AG09319 (cell line): ENCODE results near the gene TBL2.
"Not testable (repeated sequence)": the region's sequence is repeated elsewhere in the genome, so short reads cannot be mapped to it uniquely, and the experiment has no call there.

Experiments used
- DNase-seq: peaks from one replicate; pipeline ENCODE4 v3.0.0-alpha.2; 2010; ENCODE audit warnings: low read depth; ENCODE audit errors: extremely low read depth
- TF ChIP-seq, protein P1 (sequence below): IDR thresholded peaks from 2 replicates; pipeline ENCODE4 v1.5.1; 2011; ENCODE audit warnings: low read depth, mild to moderate bottlenecking, inconsistent platforms, low read length, moderate library complexity

TBL2 gene

DNA sequence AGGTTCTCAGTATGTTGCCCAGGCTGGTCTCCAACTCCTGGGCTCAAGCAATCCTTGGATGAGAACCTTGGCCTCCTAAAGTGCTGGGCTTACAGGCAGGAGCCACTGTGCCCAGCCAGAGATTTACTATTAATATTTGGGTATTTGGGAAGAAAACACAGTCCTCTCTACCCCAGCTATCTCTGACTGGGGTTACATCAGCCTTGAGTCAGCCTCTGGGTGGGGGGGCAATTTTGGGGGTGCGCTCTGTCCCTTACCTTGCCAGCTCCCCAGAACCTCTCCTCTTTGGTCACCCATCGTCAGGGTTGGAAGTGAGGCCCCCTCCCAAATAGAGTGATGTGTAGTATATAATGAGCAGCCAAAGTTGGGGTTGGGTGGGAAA, 44.1 kb upstream of the TBL2 start:
- no peak for DNase-seq
- TF ChIP-seq, protein P1, sequence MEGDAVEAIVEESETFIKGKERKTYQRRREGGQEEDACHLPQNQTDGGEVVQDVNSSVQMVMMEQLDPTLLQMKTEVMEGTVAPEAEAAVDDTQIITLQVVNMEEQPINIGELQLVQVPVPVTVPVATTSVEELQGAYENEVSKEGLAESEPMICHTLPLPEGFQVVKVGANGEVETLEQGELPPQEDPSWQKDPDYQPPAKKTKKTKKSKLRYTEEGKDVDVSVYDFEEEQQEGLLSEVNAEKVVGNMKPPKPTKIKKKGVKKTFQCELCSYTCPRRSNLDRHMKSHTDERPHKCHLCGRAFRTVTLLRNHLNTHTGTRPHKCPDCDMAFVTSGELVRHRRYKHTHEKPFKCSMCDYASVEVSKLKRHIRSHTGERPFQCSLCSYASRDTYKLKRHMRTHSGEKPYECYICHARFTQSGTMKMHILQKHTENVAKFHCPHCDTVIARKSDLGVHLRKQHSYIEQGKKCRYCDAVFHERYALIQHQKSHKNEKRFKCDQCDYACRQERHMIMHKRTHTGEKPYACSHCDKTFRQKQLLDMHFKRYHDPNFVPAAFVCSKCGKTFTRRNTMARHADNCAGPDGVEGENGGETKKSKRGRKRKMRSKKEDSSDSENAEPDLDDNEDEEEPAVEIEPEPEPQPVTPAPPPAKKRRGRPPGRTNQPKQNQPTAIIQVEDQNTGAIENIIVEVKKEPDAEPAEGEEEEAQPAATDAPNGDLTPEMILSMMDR, result no peak

DNA sequence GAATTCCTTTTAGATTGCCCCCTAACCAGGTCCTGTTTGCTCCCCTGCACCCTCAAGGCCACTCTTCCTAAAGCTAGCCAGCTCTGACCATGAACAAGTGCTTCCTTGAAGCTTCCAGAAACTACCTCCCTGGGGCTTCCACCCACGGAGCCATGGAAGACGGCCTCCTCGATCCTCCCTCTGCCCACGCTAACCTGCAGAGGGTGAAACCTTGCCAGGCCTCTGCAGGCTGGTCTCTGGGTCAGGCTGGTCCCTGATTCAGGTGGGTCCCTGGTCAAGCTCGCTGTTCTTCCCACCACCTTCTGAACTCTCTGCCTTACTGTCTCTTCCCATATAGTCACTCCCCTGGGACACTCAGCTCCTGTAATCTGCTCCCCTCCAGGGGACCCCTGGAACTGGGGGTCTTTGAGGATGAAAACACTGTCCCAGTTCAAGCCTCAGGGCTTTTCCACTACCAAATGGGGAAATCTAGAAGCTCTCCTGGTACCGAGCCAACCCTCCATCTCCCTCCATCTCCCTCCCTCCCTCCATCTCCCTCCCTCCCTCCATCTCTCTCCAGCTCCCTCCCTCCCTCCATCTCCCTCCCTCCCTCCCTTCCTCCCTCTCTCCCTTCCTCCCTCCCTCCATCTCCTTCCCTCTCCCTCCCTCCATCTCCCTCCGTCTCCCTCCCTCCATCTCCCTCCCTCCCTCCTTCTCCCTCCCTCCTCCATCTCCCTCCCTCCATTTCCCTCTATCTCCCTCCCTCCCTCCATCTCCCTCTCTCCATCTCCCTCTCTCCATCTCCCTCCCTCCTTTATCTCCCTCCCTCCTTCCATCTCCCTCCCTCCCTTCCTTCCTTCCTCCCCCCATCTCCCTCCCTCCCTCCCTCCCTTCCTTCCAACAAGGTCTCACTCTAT, 43.0 kb upstream of the TBL2 start:
- DNase-seq, result no peak
- TF ChIP-seq, protein P1, result no peak

- DNase-seq, result not testable (repeated sequence)
Observed at GRCh38 chr7:73619394-73619793, 41.0 kb upstream of the TBL2 start.

- no peak for DNase-seq
- TF ChIP-seq, protein P1, result no peak
Observed at GRCh38 chr7:73618538-73618937, 40.2 kb upstream of the TBL2 start.

- not testable (repeated sequence) for DNase-seq
Observed at GRCh38 chr7:73617520-73617919, 39.1 kb upstream of the TBL2 start.

DNA sequence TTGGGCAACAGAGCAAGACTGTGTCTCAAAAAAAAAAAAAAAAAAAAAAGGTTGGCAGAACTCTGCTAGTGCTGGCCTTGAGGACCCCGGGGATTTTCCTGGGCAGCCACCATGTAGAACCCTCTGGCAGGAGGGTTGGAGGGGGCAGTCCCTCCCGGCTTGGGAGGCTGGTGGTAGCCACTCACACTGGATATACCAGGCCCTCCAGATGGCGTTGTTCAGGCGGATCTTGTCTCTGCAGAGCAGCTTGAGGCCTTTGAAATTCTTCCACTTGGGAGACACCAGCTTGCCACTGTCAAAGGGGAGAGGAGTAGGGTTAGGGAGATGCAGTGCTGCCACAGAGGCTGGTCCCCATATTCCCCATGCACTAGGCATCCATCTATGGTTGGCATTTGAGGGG, 37.5 kb upstream of the TBL2 start:
- TF ChIP-seq, protein P1, result no peak; the same call in 1 of the 2 replicates
- no peak for DNase-seq

- not testable (repeated sequence) for DNase-seq
Observed at GRCh38 chr7:73614937-73615336, 36.6 kb upstream of the TBL2 start.

DNA sequence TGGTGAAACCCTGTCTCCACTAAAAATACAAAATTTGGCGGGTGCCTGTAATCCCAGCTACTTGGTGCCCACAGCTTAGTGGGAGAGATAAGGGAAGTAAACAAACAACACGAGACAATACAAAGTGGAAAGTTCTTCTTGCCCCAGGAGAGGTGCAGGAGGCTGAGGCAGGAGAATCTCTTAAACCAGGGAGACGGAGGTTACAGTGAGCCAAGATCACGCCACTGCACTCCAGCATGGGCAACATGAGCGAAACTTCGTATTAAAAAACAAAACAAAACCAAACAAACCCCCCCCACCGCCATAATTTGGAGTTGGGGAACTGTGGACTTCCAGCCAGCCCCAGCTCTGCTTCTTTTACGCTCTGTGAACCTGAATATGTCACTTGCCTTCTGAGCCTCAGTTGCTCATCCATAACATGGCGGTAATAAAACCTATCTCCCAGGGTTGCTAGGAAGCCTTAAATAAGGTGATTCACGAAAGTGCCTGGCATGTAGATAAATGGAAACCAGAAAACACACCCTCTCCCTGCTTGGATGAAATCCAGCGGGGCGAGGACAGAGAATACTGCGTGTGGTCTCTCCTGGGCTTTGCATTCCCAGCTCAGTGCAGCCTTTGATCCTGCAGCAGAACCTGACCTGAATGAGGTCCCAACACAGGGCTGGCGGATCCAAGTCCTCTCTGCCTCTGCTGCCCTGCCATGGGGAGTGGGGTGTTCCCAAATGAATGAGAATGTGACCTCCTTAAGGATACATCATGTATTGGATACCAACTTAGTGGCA, 35.8 kb upstream of the TBL2 start:
- TF ChIP-seq, protein P1, result no peak
- DNase-seq, result no peak
